Lower leg skin (tissue), 4 donors: ENCODE data around the gene PHRF1. TPM values are rescaled to one million over a fixed set of nuclear protein-coding genes. Genes with fewer than 3 reads are reported as not detected.
A peak's percentile ranks its signal among the peaks of the same experiment; 100 is the strongest.

Experiments used
- DNase-seq, 2 donors: peaks; one replicate each; pipeline ENCODE4 v3.0.0-alpha.2; 2019; ENCODE audit warnings: low spot score in 2 of 2
- H3K4me3 ChIP-seq: fragments of 200-600 bp; sonication (generic); 2 replicates; pipeline ENCODE4 v1.5.1; 2017; ENCODE audit warnings: mild to moderate bottlenecking, low read depth; ENCODE audit not compliant: poor library complexity, severe bottlenecking
- POLR2A ChIP-seq, 2 donors: fragments of 450-650 bp; IDR thresholded peaks; one replicate each; pipeline ENCODE4 v1.6.1; 2016 to 2017; ENCODE audit warnings: antibody characterized with exemption in 2 of 2, mild to moderate bottlenecking in 1 of 2, moderate library complexity in 1 of 2
- WGBS, 2 donors: methylation state at CpG; one replicate each; pipeline ENCODE4 v1.1.5; 2018; 5-methylcytosine and 5-hydroxymethylcytosine counted together
- intact Hi-C: fragments of 100-400 bp; cut with DNase I; formaldehyde crosslinking; loops from one replicate; pipeline ENCODE4 v1.15.0; 2023; ENCODE audit warnings: low total_unique reads
- total RNA-seq, 4 donors: library from RNA; depleted of rRNA; stranded (reverse); fragments of >200 nt; gene quantifications; one replicate each; pipeline ENCODE4 v1.1.0, GENCODE V29; 2016
- TF ChIP-seq, protein P1 (sequence below), 3 donors: fragments of 450-650 bp; IDR thresholded peaks; one replicate each; pipeline ENCODE4 v1.5.1; 2016; ENCODE audit warnings: antibody characterized with exemption in 3 of 3, mild to moderate bottlenecking in 3 of 3, moderate library complexity in 2 of 3

The PHRF1 gene
- total RNA-seq, 4 donors from 2014 or later = 30.0 to 55.2 (median 31.5) TPM

DNA sequence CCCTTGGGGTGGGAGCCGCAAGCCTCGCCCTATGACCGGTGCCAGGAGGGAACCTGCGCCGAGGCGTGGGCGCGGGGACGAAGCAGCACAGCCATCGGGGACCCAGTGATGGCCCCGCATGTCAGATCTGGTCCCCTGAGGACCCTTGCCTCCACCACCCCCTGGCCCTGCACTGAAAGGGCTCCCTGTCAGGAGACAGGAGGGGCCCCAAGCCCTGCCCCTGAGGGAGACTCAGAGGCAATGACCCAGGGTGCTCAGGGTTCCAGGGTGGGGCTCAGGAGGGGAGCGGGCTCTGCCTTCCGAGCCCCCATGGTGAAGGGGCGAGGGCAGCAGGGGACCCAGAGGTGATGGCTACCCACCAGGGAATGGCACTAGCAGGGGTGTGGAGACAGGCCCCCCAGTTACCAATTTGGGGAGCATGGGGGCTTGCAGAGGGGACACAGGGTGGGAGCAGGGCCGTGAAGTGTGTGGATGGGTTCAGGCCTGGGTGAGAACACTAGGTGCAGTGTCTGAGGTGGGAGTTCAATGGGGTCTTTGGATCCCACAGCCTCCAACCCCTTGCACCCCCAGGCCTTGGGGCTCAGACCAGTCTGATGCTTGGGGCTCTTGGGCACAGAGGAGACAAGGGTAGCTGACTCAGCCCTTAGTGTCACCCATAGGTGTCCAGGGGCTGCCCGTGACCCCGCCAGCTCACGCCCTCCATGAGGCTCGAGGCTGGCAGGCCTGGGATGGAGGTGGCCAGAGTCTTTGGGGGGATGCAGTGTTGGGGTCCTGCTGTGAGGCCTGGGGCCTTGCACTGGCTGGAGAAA is 38.4 kb upstream of the PHRF1 start:
- DNase-seq = peak in 1 of 2 donors; percentile 86
- no peak for TF ChIP-seq POLR2A (IDR thresholded peaks at IDR 0.05)
- TF ChIP-seq, protein P1, sequence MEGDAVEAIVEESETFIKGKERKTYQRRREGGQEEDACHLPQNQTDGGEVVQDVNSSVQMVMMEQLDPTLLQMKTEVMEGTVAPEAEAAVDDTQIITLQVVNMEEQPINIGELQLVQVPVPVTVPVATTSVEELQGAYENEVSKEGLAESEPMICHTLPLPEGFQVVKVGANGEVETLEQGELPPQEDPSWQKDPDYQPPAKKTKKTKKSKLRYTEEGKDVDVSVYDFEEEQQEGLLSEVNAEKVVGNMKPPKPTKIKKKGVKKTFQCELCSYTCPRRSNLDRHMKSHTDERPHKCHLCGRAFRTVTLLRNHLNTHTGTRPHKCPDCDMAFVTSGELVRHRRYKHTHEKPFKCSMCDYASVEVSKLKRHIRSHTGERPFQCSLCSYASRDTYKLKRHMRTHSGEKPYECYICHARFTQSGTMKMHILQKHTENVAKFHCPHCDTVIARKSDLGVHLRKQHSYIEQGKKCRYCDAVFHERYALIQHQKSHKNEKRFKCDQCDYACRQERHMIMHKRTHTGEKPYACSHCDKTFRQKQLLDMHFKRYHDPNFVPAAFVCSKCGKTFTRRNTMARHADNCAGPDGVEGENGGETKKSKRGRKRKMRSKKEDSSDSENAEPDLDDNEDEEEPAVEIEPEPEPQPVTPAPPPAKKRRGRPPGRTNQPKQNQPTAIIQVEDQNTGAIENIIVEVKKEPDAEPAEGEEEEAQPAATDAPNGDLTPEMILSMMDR (IDR thresholded peaks at IDR 0.05) = no peak
- H3K4me3 ChIP-seq = no peak overlapping the region
- WGBS, 2 donors = 35 to 87% methylated on average over 9 to 19 of the region's 19 CpGs
- intact Hi-C loops = no loop called here

GRCh38 chr11:538431-539051 is 37.7 kb upstream of the PHRF1 start:
- DNase-seq = peak in 1 of 2 donors; percentile 82
- no peak for TF ChIP-seq POLR2A (IDR thresholded peaks at IDR 0.05)
- TF ChIP-seq, protein P1 (IDR thresholded peaks at IDR 0.05) = no peak
- no peak overlapping the region for H3K4me3 ChIP-seq
- WGBS, 2 donors = 93 to 94% methylated on average over 20 of the region's 20 CpGs
- intact Hi-C loops = no loop called here

GRCh38 chr11:539971-540481 is 36.2 kb upstream of the PHRF1 start:
- intact Hi-C loops = no loop called here
- TF ChIP-seq POLR2A (IDR thresholded peaks at IDR 0.05) = no peak
- TF ChIP-seq, protein P1 (IDR thresholded peaks at IDR 0.05) = no peak
- no peak overlapping the region for H3K4me3 ChIP-seq
- DNase-seq = no peak
- WGBS, 2 donors = 93 to 94% methylated on average over 7 of the region's 8 CpGs

DNA sequence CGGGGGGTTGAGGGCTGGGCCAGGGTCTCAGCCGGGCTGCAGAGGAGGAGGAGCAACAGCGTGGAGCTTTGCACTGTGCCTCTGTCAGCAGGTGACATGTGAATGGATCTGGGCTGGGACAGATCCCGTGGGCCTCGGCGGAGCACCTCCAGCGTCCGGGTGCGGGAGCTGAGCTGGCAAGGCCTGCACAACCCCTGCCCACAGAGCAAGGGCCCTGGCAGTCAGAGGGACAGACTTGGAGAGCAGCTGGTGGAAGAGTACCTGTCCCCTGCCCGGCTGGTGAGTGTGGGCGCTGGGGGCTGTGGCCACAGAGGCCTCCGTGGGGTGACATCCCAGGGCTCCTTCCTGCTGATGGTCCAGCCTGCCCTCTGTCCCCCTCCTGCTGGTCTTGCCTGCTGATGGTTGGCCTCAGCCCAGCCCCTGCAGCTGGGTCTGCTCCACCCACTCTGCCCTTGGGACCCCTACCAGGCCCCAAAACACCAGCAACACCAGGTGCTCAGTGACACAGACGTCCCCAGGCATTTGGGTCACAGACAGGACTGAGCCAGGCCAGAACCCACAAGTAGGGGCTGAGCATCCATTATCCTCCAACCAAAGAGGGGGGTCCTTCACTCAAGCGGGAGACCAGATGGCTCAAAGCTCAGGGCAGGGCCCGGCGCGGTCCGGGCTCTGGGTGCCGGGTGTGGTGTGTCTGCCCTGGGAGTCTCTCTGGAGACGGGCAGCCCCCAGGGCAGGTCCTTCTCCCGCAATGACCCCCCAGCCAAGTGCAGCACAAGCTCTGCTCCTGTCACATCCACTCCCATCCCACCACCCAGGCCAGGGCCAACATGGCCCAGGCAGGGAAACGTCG is 35.5 kb upstream of the PHRF1 start:
- TF ChIP-seq POLR2A (IDR thresholded peaks at IDR 0.05) = no peak
- TF ChIP-seq, protein P1 (IDR thresholded peaks at IDR 0.05) = no peak
- H3K4me3 ChIP-seq = no peak overlapping the region
- 88 to 91% methylated on average over 20 to 21 of the region's 23 CpGs for WGBS, 2 donors
- DNase-seq = no peak
- intact Hi-C loops = no loop called here

DNA sequence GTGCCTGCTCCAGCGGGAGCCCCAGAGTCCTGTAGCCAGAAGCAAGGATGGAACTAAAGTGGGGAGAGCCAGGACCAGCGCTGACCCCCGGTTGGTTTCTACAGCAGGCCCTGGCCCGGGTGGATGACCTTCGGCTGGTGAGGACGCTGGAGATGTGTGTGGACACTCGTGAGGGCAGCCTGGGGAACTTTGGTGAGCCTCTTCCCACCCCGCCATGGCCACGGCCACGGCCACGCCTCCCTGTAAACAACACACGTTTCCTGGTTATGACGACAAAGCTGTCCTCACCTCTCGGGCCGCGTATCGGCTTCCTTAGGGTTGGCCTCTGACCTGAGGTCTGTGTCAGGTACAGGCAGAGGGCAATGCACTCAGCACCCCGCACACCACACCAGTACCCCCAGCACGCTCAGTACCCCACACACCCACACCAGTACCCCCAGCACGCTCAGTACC is 34.8 kb upstream of the PHRF1 start:
- 89 to 98% methylated on average over 20 of the region's 20 CpGs for WGBS, 2 donors
- intact Hi-C loops = no loop called here
- TF ChIP-seq, protein P1 (IDR thresholded peaks at IDR 0.05) = no peak
- TF ChIP-seq POLR2A (IDR thresholded peaks at IDR 0.05) = no peak
- DNase-seq = no peak
- no peak overlapping the region for H3K4me3 ChIP-seq
